Rectal smooth muscle tissue (tissue), 1 donor: ENCODE results near the gene CAMTA2.
"Not testable (repeated sequence)": the region's sequence is repeated elsewhere in the genome, so short reads cannot be mapped to it uniquely, and the experiment has no call there.

Source experiments
- H3K27ac ChIP-seq: one replicate; pipeline ENCODE4 v1.7.0; 2013; ENCODE audit warnings: low read depth, low read length, inconsistent platforms
- H3K27me3 ChIP-seq: one replicate; pipeline ENCODE4 v1.7.0; 2013; ENCODE audit warnings: low read length; ENCODE audit not compliant: control insufficient read depth, insufficient read depth
- H3K36me3 ChIP-seq: one replicate; pipeline ENCODE4 v1.7.0; 2013; ENCODE audit warnings: low read length; ENCODE audit not compliant: control insufficient read depth, insufficient read depth
- H3K4me1 ChIP-seq: one replicate; pipeline ENCODE4 v1.7.0; 2013; ENCODE audit warnings: low read length; ENCODE audit not compliant: control insufficient read depth, insufficient read depth
- H3K4me3 ChIP-seq: one replicate; pipeline ENCODE4 v1.7.0; 2013; ENCODE audit warnings: low read length
- H3K9ac ChIP-seq: one replicate; pipeline ENCODE4 v1.7.0; 2013; ENCODE audit warnings: low read length

The CAMTA2 gene

GRCh38 chr17:4938688-4939545 lies 48.6 kb downstream of the CAMTA2 start:
- Histone ChIP-seq H3K36me3 (peaks cover 28% of the 10 kb centered on the region), H3K27me3 (no peaks in the 10 kb centered on the region), H3K4me1 (peaks cover 21% of the 10 kb centered on the region), H3K9ac (peak overlapping the region; percentile 25), H3K4me3 (peak overlapping the region; percentile 79), H3K27ac (peak overlapping the region; percentile 94)

- H3K27ac ChIP-seq = no peak overlapping the region
- no peak overlapping the region for H3K9ac ChIP-seq
- H3K27me3 ChIP-seq = no peaks in the 10 kb centered on the region
- H3K4me3 ChIP-seq = no peak overlapping the region
- H3K36me3 ChIP-seq = peaks cover 24% of the 10 kb centered on the region
- peaks cover 22% of the 10 kb centered on the region for H3K4me1 ChIP-seq
These were observed 49.4 kb downstream of the CAMTA2 start for GRCh38 chr17:4938069-4938491.

- peaks cover 18% of the 10 kb centered on the region for H3K36me3 ChIP-seq
- H3K4me1 ChIP-seq = peaks cover 22% of the 10 kb centered on the region
- H3K9ac ChIP-seq = no peak overlapping the region
- H3K4me3 ChIP-seq = no peak overlapping the region
- no peak overlapping the region for H3K27ac ChIP-seq
- H3K27me3 ChIP-seq = no peaks in the 10 kb centered on the region
These were observed 49.9 kb downstream of the CAMTA2 start for GRCh38 chr17:4937553-4937952.

GRCh38 chr17:4936436-4936835 lies 51.0 kb downstream of the CAMTA2 start:
- Histone ChIP-seq H3K27me3 (no peaks in the 10 kb centered on the region), H3K4me1 (peaks cover 21% of the 10 kb centered on the region), H3K4me3 (no peak overlapping the region), H3K9ac (no peak overlapping the region), H3K27ac (no peak overlapping the region), H3K36me3 (peaks cover 15% of the 10 kb centered on the region)

- Histone ChIP-seq H3K4me1 (peaks cover 14% of the 10 kb centered on the region), H3K9ac (no peak overlapping the region), H3K36me3 (peaks cover 15% of the 10 kb centered on the region), H3K27ac (no peak overlapping the region), H3K4me3 (no peak overlapping the region), H3K27me3 (no peaks in the 10 kb centered on the region)
These were observed 51.8 kb downstream of the CAMTA2 start for GRCh38 chr17:4935650-4936049.

GRCh38 chr17:4934173-4934979 lies 53.1 kb downstream of the CAMTA2 start:
- Histone ChIP-seq H3K9ac (no peak overlapping the region), H3K4me1 (peaks cover 14% of the 10 kb centered on the region), H3K27me3 (no peaks in the 10 kb centered on the region), H3K36me3 (peaks cover 15% of the 10 kb centered on the region), H3K27ac (no peak overlapping the region), H3K4me3 (no peak overlapping the region)

- Histone ChIP-seq H3K4me3 (no peak overlapping the region), H3K27ac (no peak overlapping the region), H3K4me1 (peaks cover 8% of the 10 kb centered on the region), H3K36me3 (peaks cover 15% of the 10 kb centered on the region), H3K27me3 (no peaks in the 10 kb centered on the region), H3K9ac (no peak overlapping the region)
These were observed 53.8 kb downstream of the CAMTA2 start for GRCh38 chr17:4933646-4934045.

GRCh38 chr17:4932756-4933155 lies 54.7 kb downstream of the CAMTA2 start:
- H3K27me3 ChIP-seq = no peaks in the 10 kb centered on the region
- no peak overlapping the region for H3K4me3 ChIP-seq
- no peak overlapping the region for H3K27ac ChIP-seq
- H3K4me1 ChIP-seq = peaks cover 3% of the 10 kb centered on the region
- no peak overlapping the region for H3K9ac ChIP-seq
- H3K36me3 ChIP-seq = peaks cover 9% of the 10 kb centered on the region

GRCh38 chr17:4931963-4932362 lies 55.5 kb downstream of the CAMTA2 start, which contains the start of gene GP1BA:
TSS of gene GP1BA (plus strand) at chr17:4932277. CDS start at chr17:4932605, 328 bp downstream.
- peaks cover 3% of the 10 kb centered on the region for H3K4me1 ChIP-seq
- no peak within 1 kb of the TSS for H3K9ac ChIP-seq
- no peak within 1 kb of the TSS for H3K27ac ChIP-seq
- H3K36me3 ChIP-seq = peaks cover 5% of the 10 kb centered on the region
- H3K4me3 ChIP-seq = no peak within 1 kb of the TSS
- H3K27me3 ChIP-seq = no peaks in the 10 kb centered on the region

GRCh38 chr17:4928881-4929280 lies 58.6 kb downstream of the CAMTA2 start:
- no peak overlapping the region for H3K4me3 ChIP-seq

GRCh38 chr17:4926577-4927335 lies 60.7 kb downstream of the CAMTA2 start:
- not testable (repeated sequence) for H3K4me3 ChIP-seq, H3K27me3 ChIP-seq, H3K36me3 ChIP-seq, H3K27ac ChIP-seq, H3K4me1 ChIP-seq, H3K9ac ChIP-seq

More at GRCh38 chr17:4928881-4929280, 58.6 kb downstream of the CAMTA2 start:
- Histone ChIP-seq H3K36me3 (no peaks in the 10 kb centered on the region), H3K27me3 (no peaks in the 10 kb centered on the region), H3K27ac (no peak overlapping the region), H3K4me1 (no peaks in the 10 kb centered on the region), H3K9ac (no peak overlapping the region)

- no peak overlapping the region for H3K9ac ChIP-seq
- no peak overlapping the region for H3K27ac ChIP-seq
These were observed 66.2 kb downstream of the CAMTA2 start for GRCh38 chr17:4921320-4921719.

More at GRCh38 chr17:4921320-4921719, 66.2 kb downstream of the CAMTA2 start:
- Histone ChIP-seq H3K4me1 (no peaks in the 10 kb centered on the region), H3K36me3 (no peaks in the 10 kb centered on the region), H3K27me3 (no peaks in the 10 kb centered on the region), H3K4me3 (no peak overlapping the region)
